SKM-1 treated with dmso at 0.1 percent for 144 hours (cell line): Measurements from ENCODE around the gene TRABD.
"Not testable (repeated sequence)": the region's sequence is repeated elsewhere in the genome, so short reads cannot be mapped to it uniquely, and the experiment has no call there.

Experiments
- DNase-seq: peaks from one replicate; lab custom pipeline; 2025; ENCODE audit not compliant: unreplicated experiment; lab: John Stamatoyannopoulos, UW

The TRABD gene

DNA sequence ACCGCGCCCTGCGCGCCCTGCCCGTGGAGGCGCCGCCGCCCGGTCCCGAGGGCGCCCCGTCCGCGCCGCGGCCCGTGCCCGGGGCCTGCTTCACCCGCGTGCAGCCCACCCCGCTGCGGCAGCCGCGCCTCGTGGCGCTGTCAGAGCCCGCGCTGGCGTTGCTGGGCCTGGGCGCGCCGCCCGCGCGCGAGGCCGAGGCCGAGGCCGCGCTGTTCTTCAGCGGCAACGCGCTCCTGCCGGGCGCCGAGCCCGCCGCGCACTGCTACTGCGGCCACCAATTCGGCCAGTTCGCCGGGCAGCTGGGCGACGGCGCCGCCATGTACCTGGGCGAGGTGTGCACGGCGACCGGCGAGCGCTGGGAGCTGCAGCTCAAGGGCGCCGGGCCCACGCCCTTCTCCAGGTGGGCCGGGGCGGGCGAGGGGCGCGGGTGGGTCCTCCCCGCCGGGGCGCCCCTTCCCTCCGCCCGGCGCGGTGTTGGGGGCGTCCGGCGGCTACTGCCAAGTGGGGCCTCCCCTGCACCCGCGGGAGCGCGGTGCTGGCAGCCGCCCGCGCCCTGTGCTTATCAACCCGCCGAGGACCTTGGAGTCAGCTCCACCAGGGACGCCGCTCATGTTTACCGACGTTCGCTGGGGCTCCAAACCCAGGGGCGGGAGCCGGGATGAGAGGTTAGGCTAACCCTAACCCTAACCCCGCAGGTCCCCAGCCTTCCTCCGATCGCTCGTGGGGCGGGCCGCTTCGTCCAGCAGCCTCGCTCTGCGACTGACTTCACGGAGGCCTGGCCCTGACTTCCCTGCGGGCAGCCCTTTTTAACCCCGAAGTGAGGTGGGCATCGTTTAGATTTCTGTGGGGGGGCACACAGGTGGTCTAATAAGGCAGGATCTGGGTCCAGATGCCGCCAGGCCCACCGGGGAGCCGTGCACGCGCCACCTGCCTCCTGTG is 15.7 kb downstream of the TRABD start:
- no peak for DNase-seq

DNA sequence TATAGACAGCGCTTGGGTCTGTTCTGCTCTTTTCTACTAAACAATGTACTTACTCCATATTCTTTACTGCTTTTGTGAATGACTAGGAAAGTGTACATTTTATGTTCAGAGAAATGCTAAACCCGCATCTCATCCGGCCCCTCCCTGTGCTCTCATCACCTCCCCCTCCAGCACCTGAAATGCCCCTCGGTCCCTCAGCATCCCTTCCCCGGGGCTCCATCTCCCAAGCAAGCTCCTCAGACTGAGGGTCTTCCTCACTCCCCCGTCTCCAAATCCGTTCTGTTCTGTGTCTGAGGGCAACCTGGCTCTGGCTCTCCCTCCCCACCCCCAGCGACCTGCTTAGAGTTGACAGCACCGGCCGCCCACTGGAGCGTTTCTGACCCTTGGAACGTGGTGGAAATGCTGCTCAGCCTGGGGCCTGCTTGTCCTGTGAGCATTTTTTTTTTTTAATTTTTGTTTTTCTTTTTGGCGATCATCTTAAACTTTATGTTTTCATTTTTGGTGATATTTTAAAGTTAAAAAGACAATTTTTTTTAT is 16.5 kb downstream of the TRABD start:
- no peak for DNase-seq

DNA sequence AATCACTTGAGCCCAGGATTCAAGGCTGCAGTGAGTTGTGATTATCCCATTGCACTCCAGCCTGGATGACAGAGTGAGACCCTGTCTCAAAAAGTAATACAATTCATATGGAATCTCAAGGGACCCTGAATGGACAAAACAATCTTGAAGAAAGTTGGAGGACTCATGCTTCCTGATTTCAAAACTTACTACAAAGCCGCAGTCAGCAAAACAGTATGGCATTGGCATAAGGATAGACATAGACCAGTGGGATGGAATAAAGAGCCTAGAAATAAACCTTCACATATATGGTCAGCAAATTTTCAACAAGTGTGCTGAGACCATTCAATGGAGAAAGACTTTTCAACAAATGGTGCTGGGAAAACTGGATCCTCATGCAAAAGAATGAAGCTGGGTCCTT is 17.6 kb downstream of the TRABD start:
- no peak for DNase-seq

DNA sequence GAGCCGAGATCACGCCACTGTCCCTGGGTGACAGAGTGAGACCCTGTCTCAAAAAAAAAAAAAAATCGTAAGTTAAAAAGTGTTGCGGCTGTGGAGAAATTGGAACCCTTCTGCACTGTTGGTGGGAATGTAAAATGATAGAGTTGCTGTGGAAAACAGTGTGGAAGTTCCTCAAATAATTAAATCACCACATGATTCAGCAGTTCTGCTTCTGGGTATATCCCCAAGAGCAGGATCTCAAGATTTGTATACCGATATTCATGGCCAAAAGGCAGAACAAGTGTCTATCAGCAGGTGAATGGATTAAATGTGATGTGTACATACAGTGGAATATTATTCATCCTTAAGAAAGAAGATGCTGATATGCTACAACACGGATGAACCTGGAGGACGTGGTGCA is 18.9 kb downstream of the TRABD start:
- no peak for DNase-seq

DNA sequence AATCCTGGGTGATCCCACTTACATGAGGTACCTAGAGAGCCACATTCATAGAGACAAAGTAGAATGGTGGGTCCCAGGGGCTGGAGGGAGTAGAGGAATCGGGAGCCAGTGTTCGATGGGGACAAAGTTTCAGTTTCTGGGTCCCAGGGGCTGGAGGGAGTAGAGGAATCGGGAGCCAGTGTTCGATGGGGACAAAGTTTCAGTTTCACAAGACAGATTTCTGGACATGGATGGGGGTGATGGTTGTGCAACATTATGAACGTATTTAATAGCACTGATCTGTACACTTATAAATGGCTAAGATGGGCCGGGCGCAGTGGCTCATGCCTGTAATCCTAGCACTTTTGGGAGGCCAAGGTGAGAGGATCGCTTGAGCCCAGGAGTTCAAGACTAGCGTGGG is 19.3 kb downstream of the TRABD start:
- DNase-seq: not testable (repeated sequence)

DNA sequence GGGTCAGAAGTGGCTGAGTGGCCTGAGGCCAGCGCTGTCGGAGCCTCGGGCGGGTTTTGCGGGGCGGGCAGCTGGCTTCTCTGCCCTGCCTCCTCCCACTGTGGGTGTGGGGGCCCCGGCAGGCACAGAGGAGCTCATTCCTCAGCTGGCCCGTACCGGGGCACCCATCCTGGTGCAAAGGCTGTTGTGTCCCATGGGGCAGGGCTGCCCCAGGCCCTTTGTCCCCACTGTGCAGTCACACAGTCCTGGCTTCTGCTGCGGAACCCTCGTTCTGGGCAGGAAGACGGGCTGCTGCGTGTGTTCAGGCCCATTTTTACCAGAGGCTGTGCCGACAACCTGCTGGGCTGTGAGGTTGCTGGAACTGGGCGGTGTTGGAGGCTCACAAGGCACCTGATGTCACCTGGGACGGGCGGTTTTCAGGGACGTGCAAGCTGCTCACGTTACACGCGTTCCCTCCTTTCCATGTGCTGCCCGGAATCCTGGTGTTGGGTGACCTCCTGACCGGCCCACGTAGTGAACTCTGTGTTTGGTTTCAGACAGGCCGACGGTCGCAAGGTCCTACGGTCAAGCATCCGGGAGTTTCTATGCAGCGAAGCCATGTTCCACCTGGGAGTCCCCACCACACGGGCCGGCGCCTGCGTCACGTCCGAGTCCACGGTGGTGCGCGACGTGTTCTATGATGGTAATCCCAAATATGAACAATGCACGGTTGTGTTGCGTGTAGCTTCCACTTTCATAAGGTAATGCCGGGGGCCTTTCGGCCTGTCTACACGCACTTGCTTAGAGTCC is 20.3 kb downstream of the TRABD start:
- DNase-seq: no peak

DNA sequence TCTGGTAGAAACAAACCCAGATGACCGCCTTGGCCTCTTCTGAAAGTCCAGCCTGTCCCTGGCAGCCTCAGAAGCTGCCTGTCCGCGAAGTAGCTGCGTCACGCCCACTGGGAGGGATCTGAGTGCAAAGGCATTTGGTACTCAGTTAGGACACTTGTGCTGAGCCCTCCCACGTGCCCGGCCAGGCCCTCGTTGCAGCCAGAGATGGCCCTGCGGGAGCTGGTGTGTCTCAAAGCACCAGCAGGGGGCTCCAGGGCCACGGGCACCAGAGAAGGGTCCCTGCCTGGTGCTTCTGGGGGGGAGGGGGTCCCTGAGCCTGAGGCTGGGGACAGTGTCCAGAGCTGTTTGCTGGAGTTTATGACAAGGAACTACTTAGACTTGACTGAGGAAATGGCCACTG is 20.9 kb downstream of the TRABD start:
- DNase-seq: no peak

DNA sequence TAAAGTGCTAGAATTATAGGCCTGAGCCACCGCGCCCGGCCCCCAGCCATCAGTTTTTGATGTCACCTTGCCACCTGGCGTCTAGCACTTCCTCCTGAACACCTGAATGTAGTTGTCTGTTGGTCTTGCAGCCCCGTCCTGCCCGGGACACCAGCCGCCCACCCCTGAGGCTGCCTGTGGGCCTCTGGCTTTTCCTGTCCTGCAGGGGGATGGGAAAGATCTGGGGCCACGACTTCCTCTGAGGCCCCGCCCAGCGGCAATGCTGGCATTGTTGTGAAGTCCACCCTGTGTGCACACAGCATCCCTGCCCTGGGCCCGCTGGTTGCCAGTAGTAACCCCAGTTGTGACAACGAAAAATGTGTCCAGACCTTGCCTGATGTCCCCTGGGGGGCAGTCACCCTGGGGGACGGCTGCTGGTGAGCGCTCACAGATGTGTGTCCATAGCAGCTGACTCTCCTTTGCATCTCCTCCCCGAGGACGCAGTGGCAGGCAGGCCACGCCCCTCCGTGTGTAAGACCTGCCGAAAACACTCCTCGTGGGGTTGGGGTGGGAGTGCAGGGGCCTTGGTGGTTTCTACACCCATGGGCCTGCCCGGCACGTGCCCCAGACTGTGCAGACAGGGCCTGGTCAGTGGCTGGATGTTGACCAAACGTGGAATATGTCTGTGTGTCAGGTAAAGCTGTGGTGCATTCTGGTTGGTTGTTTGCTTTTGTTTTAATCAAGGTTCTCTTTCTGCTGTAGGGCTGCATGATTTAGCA is 21.8 kb downstream of the TRABD start:
- DNase-seq: no peak

DNA sequence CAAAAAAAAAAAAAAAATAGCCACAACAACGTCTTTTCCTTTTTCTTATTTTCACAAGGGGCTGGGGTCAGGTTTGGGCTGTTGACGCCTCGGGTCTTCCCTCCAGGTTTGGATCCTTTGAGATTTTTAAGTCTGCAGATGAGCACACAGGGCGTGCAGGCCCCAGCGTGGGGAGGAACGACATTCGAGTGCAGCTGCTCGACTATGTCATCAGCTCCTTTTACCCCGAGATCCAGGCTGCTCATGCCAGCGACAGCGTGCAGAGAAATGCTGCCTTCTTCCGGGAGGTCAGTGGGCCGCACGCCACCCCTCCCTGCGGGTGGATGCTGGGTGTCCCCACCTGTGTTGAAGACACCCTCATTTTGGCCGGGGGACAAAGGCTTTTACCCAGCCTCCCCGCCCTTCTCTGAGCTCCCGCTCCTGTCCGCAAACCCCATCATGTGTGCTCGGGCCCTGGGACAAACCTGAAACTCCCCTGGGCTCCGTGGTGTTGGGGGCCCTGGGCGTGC is 22.8 kb downstream of the TRABD start:
- no peak for DNase-seq

DNA sequence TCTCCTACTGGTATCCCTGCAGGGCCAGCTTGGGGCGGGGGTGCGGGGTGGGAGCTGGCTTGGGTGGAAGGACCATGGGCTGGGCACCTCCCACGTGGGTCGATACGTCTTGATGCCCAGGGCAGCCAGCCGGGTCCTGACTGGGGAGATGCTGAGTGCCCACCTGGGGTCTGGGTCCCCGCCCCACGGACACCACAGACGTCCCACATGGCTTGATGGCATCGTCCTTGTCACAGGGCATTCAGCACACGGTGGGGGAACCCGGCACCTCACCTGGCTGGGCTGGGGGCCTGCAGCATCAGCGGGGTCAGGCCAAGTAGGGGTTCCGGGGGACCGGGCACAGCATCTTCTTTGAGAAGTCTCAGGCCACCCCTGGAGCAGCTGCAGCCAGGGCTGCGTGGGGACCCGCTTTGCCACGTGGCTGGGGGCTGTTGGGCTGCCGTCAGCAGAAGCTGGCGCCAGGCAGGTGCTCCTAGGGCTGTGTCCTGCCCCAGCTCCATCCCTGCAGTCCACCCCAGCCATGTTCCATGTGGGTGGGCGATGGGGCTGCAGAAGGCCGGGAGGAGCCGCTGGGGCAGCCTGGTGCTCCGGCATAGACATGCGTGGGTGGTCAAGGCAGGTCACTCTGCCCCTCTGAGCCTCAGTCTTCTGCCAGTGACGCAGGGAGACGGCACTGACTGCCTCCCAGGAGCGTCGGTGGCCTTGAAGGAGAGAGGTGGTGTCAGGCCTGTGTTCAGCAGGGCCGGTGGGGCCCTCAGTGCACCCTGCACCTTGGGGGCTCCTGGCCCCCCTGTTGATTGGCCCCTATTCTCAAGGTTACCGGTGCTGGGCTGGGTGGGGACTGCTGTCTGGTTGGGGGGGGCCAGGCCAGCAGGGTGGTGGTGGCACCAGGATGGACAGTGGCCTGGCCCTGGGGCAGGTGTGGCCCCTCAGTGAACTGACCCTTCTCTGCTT is 23.5 kb downstream of the TRABD start:
- no peak for DNase-seq

DNA sequence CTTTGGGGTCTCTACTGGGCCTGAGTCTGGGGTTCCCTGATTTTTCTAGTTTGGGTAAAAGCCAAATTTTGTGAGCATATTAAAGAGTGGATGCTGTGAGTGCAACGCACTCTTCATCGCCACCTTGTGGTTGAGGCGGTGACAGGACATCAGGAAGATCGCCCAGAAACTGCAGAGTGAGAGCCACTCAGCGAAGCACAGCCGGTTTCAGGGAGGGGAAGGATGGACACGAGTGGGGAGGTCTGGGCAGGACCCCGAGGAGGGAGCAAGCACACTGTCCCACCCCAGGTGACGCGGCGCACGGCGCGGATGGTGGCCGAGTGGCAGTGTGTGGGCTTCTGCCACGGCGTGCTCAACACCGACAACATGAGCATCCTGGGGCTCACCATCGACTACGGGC is 24.2 kb downstream of the TRABD start:
- peak; percentile 35 for DNase-seq

DNA sequence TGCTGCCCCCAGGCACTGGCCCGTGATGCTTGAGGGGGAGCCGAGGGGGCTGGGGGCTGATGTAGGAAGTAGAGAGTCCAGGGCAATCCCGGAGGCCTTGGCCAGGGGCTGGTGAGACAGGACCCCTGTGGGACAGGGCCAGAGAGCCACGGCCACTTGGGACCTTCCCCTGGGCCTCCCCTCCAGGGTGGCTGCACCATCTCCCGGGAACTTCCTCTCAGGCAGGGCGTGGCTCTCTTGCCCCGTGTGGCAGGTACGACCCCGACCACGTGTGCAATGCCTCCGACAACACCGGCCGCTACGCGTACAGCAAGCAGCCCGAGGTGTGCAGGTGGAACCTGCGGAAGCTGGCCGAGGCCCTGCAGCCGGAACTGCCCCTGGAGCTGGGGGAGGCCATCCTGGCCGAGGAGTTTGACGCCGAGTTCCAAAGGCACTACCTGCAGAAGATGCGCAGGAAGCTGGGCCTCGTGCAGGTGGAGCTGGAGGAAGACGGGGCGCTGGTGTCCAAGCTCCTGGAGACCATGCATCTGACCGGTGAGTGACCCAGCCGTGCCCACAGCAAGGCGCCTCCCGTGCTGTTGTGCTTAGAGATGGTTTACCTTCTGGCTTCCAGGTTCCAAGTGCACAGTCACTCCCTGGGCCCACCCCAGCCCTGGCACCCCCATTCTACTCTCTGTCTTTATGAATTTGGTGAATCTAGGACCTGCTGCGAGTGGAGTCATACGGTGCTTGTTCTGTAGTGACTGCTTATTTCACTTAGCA is 24.8 kb downstream of the TRABD start:
- DNase-seq: no peak

DNA sequence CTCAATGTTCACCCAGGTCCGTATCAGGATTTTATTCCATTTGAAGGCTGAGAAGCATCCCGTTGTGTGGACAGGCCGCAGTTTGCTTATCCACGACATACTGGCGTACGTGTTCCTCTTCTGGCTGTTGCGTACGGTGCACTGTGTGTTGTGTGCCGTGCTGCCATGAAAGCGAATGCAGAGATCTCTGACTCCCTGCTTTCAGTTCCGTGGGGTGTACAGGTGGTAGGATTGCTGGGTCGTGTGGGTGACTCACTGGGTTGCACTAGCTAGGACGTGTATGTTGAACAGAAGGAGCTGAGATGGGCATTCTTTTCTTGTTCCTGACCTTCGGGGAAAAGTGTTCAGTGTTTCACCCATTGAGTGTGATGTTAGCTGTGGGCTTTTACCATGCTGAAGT is 25.4 kb downstream of the TRABD start:
- no peak for DNase-seq

DNA sequence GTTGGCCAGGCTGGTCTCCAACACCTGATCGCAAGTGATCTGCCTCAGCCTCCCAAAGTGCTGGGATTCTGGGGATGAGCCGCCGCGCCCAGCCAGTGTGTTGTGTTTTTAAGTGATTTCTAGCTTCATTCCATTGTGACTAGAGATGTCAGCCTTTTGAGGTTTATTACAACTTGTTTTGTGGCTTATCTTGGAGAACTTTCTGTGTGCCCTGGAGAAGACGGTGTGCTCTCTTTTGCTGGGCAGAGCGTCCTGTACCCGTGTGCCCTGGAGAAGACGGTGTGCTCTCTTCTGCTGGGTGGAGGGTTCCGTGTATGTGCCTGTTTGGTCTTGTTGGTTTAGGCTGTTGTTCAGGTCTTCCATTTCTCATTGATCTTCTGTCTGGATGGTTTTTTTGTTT is 27.6 kb downstream of the TRABD start:
- no peak for DNase-seq

DNA sequence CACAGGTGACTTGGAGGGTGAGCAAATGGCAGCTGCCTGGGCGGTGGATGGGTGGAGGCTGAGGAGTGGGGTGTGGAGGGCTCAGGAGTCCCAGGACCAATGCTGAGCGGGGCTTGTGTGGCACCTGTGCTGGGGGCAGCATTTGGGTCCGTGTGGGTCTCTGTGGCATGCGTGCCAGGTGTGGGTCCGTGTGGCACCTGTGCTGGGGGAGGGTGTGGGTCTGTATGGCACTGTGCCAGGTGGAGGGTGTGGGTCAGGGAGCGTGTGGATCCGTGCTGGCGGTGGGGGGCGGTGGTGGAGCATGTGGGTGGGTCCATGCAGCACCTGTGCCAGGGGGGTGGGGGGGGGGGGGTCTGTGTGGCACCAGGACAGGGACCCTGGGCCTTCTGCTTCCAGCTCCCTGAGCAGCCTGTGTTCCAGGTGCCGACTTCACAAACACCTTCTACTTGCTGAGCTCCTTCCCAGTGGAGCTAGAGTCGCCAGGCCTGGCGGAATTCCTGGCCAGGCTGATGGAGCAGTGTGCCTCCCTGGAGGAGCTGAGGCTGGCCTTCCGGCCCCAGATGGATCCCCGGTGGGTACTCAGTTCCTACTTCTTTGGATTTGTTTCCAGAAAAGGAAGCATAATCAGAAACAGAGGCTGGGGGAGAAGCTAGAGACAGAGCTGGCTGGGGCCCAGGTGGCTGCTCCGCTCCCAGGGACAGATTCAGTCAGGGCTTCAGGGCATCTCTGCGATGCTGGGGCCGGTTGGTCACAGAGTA is 29.8 kb downstream of the TRABD start:
- DNase-seq: no peak

DNA sequence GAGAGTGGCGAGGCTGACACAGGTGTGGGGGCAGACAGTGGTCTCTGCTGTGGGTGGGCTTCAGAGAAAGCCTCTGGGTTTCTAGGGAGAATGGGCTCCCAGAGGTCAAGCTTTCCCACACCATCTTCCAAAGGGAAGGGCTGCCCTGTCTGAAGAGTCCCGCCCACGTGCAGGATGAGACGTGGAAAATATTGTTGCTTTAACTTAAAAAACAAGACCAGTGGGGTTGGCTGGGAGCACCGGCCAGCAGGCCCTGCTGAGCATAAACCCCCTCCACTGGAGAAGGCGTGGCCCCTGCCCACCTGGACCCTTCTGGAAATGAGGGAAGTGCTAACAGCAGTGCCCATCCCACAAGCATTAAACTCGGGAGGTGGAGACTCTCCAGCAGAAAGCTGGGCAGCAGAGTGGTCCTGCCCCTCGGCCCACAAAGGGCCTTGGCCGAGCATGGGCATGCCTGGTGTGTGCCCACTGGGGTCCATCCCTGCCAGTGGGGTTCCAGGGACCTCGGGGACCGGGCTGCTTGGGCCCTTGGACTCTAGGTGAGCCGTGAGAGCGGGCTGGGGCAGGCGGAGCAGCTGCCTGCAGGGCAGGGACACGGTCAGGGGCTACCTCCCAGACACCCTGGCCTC is 30.5 kb downstream of the TRABD start:
- no peak for DNase-seq

DNA sequence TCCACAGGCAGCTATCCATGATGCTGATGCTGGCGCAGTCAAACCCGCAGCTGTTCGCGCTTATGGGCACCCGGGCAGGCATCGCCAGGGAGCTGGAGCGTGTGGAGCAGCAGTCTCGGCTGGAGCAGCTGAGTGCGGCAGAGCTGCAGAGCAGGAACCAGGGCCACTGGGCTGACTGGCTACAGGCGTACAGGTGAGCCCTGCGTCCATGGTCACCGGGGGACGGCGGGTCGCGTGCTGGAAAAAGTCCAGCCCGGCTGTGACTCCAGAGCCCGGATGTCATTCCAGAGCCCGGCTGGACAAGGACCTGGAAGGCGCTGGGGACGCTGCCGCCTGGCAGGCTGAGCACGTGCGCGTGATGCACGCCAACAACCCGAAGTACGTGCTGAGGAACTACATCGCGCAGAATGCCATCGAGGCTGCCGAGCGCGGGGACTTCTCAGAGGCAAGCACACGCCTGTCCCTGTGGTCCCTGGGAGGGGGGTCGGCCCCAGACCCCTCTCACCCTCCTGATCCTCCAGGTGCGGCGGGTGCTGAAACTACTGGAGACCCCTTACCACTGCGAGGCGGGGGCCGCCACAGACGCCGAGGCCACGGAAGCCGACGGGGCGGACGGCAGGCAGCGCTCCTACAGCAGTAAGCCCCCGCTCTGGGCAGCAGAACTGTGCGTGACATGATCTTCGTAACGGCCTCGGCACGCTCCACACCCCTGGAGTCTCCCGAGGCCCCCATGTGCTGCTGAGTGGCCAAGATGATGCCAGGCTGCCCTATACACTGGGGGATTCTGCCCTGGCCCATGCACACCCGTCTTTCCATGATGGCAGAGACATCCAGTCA is 31.2 kb downstream of the TRABD start:
- no peak for DNase-seq
